NCI-H2196 (cell line): ENCODE results near the gene TMEM151B.
"Not testable (repeated sequence)": the region's sequence is repeated elsewhere in the genome, so short reads cannot be mapped to it uniquely, and the experiment has no call there.

Experiments used
- DNase-seq: peaks from one replicate; lab custom pipeline; 2025; ENCODE audit not compliant: unreplicated experiment; lab: John Stamatoyannopoulos, UW

TMEM151B gene

DNA sequence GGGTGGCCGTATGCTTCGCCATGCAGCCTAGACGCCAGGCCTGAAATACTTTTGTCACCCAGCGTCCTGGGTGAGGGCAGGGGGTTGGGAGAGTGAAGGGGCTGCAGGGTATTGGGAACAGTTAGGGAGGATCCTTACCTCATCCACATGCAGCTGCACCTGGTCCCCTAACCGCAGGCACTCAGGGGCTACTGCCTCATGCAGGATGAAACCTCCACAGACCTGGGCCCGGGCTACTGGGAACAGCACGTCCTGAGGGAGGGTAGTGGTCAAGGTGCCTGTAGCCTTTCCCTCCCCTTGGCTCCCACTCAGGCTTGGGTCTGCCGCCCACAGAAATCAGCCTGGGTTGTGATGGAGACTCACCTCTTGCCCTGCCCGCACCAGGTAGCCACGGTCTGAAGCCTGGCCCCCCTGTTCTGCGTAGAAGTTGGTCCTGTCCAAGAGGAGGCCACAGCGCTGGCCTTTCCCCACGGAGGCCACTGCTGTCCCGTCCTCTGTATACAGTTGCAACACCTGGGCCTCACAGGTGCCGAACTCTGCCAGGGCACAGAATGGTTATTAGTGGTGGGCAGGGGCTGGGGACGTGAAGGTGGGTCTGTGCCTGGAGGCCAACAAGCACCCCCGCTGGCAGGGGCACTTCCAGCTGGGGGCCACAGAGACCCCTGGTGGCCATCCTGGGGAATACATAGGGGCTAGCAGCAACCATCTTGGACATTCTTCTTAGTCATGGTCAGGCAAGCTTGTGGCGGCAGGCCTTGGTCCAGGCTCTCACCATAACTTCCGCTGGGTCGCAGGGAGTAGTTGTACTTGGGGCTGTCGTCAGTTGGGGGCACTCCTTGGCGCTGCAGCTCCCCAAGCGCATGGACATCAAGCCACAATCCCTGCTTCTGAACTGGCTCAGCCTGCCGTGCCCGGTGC lies 34.3 kb downstream of the TMEM151B start:
- peak; percentile 12 for DNase-seq

DNA sequence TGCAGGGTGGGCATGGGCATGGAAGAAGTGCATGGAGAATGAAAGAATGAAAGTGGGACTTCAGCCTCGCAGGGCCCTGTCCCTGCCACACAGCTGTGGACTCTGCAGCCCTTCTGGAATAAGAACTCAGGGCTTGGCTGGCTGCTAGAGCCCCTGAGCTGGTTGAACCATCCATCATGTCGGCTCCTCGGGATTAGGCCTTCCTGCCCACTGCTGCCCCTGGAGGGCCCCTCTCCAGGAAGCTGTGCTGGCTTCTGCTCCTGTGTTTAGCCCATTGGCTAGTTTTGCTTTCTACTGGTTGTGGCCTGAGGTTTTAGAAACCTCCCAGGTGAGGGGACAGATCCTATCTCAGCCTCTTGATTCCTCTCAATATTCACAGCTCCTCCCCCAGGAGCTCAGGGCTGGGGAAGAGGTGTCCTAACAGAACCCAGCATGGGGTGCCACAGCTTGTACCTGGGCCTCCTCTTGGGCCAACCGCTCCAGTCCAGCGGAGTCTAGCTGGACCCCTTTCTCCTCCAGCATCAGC lies 35.0 kb downstream of the TMEM151B start:
- no peak for DNase-seq

DNA sequence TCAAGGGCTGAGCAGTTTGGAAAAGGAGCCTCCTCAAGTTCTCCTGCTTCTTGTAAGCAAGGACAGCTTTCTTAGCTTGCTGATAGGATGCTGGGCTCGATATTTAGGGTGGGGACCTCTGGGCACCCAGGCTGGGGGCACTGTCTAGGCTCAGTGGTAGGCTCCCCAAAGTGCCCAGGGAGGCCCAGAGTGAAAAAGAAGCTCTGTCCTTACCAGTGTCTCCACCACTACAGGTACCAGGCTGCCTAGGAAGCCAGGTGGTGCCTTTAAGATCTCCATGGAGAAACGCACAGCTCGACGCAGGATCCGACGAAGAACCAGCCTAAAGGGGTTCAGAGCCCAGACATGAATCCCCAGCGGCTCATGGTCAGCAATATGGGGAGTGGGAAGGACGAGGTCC lies 36.5 kb downstream of the TMEM151B start:
- no peak for DNase-seq

DNA sequence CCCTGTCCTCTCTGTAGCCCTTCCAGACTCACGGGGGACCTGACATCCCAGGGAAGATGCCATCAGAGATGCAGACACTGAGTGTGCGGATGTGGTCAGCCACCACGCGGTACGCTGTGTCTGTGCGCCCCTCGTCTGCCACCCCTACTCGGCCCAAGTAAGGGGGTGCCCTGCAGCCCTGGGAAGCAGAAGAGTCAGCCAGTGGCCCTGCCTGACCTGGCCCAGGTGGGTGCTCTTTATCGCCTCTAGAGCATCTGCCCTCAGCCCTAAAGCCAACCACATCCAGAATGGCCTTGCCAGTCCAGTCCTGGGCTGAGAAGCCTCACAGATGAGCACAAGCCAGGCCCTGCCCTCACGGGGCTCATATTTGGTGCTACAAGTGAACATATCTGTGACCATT lies 37.0 kb downstream of the TMEM151B start:
- DNase-seq, result no peak

DNA sequence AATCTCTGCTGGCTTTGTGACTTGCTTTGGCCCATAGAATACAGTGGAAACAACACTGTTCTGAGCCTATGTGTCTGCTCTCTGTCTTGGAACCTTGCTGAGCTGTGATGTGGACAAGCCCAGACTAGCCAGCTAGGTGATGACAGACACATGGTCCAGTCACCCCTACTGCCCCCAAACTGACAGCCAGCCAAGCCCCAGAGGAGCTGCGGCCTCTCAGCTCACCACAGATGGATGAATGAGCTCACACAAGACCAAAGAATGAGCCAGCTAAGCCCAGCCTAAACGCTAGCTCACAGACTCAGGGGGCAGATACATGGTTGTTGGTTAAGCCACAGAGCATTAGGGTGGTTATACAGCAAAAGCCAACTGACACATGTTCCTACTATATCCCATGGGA lies 38.8 kb downstream of the TMEM151B start:
- DNase-seq, result no peak

DNA sequence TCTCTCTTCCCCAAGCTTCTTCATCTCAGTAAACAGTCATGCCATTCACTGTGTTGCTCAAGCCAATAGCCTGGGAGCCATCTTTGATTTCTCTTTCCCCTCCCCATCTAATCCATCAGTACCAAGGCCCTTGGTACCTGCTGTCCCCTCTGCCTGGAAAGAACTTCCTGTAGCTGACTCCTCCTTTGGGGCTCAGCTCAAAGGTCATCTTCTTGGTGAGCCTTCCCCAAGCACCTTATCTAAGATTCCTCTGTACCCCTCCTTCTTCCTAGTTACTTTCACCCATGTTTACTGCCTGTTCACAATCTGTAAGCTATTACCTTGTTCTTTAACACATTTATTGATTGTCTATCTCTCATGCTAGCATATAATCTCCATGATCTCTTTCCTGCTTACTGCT lies 39.4 kb downstream of the TMEM151B start:
- DNase-seq, result no peak

DNA sequence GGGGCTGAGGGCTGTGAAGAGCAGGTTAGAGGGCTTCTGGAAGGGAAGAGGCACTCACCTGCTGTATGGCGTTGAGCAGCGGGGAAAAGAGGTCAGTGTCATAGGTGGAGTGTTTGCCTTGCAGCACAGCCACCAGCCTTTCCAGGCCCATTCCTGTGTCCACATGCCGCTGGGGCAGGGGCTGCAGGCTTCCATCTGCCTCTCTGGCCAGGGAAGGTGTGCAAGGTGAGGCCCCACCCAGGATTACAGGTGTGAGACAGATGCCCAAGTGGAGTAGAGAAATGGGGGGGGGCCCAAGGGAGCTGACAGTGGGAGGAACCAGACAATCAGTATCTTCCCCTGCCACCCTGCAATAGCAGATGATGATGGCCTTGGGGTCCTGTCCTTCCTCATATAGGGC lies 40.0 kb downstream of the TMEM151B start:
- DNase-seq, result no peak

DNA sequence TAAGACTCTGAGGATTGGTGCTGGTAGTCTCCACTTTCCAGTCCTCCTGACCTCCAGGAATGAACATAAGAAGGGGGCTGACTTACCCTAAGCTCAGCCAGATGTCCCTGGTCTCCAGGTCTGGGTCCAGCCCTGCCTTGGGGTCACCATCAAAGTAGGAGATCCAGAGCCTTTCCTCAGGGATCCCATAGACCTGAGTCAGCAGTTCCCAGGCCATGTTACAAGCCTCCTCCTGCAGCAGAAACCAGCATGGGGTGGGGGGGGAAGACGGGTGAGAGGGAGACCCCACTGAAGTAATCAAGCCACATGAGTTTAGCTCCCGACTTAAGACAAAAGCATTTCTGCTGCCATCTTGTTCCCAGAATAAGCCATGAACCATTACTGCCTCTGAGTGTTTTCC lies 41.1 kb downstream of the TMEM151B start:
- no peak for DNase-seq

DNA sequence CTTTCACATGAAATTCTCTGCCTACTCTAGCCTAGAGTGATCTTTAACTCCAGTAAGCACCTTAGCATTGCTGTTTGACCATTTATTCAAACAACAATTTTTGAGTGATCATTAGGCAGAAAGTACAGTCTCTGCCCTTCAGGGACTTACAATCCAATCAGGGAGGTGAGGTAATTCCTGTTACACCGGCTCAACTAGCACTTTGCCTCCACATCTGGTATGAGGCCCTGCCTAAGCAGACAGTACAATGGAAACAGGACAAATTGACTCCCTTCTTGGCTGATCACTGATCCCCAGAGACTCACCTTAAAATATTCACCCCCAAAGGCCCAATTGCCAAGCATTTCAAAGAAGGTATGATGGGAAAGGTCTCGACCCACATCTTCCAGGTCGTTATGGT lies 41.5 kb downstream of the TMEM151B start:
- no peak for DNase-seq

DNA sequence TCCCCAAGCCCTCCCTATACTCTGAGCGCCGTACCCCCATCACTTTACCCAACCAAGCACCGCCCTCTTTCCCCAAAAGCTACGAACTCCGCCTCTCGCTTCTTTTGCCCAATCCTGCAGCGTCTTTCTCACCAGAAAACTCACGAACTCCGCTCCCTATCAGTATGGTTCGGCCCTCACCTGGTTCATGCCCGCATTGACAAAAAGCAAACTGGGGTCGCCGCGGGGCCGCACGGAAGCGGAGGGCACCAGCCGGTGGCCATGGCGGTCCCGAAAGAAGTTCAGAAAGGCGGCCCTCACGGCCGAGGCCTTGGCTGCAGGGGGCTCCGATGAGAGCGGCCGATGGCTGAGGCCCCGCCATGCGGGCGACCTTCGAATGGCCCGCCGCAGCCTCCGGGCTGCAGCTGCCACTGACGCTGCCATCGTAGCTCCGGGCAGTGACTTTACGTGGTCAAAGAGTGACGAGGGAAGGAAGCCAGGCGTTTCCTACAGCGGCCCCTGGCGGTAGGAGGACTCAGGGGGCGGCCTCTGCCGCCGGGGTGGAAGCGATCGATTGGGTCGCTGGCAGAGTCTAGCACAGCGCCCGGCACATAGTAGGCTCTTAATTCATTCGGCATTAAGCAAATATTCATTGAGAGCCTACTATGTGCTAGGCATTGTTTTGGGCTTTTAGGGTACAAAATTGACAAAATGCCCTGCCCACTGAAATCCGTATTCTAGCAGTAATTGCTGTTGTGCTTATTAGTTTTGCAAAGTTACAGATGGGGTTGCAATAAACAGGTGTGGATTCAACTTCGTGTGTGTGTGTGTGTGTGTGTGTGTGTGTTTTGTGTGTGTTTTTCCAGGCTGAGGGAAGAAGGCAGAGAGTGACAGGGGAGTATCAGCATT lies 42.9 kb downstream of the TMEM151B start, which contains the start of gene AARS2:
AARS2 (minus strand) TSS at position 447 of the 888 bp plus-strand sequence; CDS start at position 423, 24 bp downstream.
- DNase-seq, result peak; percentile 90

DNA sequence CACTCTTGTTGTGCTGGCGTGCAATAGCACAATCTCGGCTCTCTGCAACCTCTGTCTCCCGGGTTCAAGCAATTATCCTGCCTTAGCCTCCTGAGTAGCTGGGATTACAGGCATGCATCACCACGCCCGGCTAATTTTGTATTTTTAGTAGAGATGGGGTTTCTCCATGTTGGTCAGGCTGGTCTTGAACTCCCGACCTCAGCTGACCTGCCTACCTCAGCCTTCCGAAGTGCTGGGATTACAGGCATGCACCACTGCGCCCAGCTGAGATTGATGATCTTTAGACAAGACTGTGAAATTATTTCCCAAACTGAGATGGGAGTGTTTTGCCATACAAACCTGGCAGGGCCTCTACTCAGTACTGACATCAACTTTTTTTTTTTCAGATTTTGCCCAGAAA lies 44.4 kb downstream of the TMEM151B start:
- DNase-seq, result not testable (repeated sequence)

DNA sequence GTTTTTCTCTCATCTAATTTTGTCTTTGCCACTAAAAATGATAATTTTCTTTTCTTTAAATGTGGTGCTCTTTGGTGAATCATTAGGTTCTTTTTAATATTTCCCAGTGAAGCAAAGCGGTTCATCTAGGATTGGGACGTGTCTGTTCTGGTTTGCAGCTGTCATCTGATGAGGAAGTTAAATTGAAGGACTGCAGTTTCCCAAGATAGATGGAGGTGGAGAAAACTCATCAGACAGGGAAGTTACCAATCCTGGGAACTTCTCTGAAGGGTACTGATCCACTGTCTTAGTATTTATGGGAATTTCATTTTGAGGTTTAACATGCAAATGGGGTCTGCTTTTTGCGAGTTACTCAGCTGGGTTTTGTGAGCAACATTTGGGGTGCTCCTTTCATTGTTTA lies 45.3 kb downstream of the TMEM151B start:
- no peak for DNase-seq

DNA sequence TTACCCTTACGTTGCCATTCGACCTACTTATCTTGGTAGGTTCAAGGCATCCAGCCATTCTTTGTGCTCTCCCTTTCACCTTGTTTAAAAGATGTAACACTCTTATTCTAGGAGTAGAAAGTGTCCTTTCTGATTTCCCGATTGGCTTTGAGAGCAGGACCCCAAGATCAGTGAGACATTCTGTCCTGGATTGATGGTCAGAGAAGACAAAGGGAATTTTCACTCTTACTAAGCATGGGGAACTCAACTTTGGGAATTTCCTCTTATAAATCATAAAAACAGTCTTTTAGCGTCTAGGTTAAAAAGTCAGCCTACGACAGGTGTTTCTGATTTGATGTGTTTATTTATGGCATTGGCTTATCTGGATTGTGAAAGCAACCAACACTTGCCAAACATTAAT lies 45.7 kb downstream of the TMEM151B start:
- no peak for DNase-seq

DNA sequence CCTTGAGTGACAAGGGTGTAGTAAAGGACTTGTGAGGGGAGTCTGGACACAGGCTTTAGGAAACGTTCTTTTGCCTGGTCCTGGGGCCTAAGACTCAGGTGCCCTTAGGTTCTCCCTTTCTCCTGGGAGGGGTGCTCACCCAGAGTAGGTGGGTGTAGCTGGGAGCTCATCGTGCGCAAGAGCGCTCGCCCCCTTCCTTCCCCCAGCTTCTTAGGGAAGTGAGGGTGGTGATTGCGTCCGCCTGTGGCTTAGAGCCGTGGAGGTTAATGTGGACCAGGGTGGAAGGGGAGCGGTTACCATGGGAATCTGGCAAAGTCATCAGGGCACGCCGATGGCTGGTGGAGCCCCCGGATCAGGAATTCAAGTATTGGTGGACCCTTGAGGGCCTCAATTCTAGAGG lies 46.2 kb downstream of the TMEM151B start:
- DNase-seq, result no peak

DNA sequence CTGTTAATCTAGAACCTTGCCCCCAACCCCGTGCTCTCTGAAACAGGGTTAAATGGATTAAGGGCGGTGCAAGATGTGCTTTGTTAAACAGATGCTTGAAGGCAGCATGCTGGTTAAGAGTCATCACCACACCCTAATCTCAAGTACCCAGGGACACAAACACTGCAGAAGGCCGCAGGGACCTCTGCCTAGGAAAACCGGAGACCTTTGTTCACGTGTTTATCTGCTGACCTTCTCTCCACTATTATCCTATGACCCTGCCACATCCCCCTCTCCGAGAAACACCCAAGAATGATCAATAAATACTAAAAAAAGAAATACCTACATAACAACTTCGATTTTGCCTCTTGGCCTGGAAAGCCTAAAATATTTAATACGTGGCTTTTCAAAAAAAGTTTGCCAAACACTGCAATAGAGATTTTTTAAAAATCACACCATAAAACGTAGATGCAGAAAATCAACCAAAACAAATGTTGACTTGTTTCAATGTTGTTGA lies 46.9 kb downstream of the TMEM151B start:
- not testable (repeated sequence) for DNase-seq

DNA sequence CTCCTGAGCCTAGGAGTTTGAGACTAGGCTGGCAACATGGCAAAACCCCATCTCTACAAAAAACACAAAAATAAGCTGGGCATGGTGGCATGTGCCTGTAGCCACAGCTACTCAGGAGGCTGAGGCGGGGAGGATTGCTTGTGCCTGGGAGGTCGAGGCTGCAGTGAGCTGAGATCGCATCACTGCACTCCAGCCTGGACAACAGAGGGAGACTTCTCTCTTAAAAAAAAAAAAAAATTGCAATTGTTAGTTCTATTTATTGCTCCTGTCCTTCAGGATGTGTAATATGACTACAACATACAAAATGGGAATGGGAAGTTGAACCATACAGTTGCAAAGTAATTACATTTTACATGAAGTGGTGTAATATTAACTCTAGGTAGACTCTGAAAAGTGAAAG lies 51.0 kb downstream of the TMEM151B start:
- no peak for DNase-seq

DNA sequence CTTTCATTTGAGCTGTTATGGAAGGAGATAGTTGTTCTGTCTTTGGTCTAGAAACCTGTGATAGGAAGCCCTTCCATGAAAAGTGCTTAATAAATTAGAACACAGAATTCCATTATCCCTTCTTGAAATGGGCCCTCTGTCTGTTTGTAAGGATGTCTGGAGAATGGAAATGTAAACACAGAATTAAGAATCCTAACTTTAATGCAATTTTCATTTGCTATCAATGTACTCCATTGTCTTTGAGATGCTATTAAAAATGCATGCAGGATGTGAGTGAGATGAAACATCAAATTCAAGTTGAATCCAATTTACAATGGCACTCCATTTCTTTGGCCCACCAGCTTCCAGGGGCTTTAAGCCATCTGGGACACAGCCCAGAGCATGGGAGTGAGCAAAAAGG lies 56.8 kb downstream of the TMEM151B start:
- DNase-seq, result no peak

DNA sequence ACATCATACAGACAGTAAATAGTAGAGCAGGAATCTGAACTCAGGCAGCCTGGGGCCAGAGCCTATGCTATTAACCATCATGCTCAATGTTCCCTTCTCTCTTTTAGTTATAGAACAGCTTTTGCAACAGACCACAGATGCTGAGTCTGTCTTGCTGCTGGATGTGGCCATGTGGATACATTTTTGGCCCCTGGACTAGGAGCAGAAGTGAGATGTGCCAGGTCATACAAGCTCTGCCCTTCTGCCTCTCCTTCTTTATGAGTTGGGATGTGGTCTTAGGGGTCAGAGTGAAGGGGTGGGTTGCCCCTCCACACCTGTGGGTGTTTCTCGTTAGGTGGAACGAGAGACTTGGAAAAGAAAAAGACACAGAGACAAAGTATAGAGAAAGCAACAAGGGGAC lies 57.5 kb downstream of the TMEM151B start:
- no peak for DNase-seq

DNA sequence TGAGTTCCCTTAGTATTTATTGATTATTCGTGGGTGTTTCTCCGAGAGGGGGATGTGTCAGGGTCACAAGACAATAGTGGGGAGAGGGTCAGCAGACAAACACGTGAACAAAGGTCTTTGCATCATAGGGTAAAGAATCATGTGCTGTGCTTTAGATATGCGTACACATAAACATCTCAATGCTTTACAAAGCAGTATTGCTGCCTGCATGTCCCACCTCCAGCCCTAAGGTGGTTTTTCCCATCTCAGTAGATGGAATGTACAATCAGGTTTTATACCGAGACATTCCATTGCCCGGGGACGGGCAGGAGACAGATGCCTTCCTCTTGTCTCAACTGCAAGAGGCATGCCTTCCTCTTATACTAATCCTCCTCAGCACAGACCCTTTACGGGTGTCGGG lies 58.0 kb downstream of the TMEM151B start:
- not testable (repeated sequence) for DNase-seq

DNA sequence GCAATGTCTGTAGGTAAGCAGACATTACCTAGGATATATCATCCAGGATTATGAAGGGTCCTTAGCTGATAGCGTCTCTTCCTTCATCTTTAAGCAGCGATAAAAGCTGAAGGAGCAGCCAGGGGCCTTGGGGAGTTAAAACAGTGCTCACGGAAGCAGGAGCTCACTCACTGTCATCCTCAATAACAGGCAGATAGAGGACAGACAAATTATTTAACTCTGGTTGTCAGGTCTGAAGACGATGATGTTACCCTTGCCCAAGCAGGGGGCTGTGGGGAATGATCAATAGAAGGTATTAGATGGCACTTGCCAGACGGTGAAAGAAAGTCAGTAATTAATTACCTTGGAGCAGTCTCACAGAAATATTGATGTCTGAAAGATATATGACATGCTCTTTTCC lies 59.6 kb downstream of the TMEM151B start:
- no peak for DNase-seq

DNA sequence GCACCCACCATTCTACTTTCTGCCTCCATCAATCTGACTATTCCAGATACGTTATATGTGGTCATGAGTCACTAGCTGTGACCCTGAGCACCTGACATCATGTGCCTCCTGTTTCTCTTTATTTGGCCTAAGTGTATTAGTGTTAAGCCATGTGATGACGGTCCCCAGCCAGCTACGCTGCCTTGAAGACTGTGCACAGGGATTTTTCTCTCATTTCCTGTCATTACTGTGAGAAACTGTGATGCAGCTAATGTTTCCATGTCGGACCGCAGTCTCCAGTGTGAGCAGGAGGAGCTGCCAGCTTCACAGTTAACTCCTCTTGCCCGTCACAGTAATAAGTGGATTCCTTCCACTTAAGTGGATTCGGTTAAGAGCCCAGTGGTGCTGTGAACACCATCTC lies 62.3 kb downstream of the TMEM151B start:
- no peak for DNase-seq
